NCI-H748 (cell line): ENCODE data around the gene BUD23.
A peak's percentile ranks its signal among the peaks of the same experiment; 100 is the strongest.
"Not testable (repeated sequence)": the region's sequence is repeated elsewhere in the genome, so short reads cannot be mapped to it uniquely, and the experiment has no call there.

Experiments used
- DNase-seq: peaks from one replicate; lab custom pipeline; 2025; ENCODE audit not compliant: unreplicated experiment; lab: John Stamatoyannopoulos, UW

The BUD23 gene, protein sequence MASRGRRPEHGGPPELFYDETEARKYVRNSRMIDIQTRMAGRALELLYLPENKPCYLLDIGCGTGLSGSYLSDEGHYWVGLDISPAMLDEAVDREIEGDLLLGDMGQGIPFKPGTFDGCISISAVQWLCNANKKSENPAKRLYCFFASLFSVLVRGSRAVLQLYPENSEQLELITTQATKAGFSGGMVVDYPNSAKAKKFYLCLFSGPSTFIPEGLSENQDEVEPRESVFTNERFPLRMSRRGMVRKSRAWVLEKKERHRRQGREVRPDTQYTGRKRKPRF

DNA sequence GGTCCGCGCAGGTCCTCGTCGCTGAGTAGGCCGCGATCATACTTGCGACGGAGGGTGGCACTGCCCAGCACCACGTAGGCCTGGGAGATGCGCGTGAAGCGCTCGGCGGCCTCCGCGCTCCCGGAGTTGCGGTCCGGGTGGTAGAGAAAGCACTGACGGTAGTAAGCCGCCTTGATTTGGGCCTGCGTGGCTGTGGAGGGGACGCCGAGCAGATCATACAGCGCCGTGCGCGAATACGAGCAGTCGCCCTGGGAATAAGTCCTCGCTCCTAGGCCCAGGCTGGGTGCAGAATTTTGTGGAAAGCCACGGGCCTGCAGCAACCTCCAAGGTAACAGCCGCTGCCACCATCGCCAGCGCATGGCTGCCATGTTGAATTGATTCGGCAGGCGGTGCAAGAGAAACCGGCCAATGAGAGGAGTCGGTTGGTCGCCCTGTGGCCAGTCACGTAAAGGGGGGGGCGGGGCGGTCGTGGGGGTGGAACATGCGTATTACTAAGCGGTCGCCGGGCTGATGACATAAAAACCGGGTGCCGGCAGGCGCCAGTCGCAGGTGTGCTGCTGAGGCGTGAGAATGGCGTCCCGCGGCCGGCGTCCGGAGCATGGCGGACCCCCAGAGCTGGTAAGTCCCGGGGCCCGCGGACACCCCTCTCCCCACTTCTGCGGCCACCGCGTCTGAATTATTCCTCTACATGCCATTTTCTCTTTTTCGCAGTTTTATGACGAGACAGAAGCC, at the start of gene BUD23, which contains the start of gene DNAJC30:
Gene BUD23 (plus strand): TSS at position 542 of the 732 bp plus-strand sequence. CDS start 29 bp downstream, at position 571.
Gene DNAJC30 (minus strand): TSS at position 398 of the 732 bp plus-strand sequence. CDS start 30 bp downstream, at position 368.
- DNase-seq: peak; percentile 94

DNA sequence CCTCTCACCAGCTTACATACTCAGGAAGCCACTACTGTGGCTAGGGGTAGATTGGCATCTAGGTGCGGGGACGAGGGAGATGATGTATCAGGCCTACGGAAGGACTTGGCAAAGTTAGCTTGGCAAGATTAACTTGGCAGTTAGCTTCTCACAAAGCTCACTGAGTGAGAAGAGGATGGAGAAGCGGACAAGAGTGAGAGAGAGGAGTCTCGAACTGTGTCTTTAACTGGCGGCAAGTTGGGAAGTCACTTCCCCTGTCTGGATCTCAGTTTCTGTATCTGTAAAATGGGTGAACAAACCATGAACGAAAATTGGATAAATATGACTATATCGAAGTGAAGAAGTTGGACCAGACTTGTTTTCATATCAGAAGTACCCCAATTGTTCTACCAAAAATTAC, 49.6 kb upstream of the BUD23 start:
- no peak for DNase-seq

DNA sequence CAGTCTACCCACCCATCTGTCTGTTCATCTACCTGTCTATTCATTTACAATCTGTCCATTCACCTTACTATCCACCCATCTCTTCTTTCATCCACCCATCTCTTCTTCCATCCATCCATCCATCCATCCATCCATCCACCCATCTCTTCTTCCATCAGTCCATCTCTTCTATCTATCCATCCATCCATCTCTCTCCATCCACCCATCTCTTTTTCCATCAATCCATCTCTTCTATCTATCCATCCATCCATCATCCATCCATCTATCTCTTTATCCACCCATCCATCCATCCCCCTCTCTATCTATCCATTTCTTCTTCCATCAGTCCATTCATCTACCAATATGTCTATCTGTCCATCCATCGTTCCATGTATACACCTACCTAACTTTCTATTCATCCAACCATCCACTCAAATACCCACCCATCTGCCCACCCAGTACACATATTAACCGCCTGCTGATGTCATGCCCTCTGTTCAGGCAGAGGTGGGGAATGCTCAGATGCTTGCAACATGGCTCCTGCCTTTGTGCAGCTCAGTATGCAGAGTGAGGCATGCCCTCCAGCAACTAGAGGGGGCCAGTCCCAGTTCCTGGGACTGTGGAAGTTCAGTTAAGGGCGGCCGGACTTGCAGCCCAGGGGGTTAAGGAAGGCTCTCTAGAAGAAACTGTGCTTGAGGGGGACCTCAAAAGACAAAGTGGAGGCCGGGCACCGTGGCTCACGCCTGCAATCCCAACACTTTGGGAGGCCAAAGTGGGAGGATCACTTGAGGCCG, 47.8 kb upstream of the BUD23 start:
- no peak for DNase-seq

DNA sequence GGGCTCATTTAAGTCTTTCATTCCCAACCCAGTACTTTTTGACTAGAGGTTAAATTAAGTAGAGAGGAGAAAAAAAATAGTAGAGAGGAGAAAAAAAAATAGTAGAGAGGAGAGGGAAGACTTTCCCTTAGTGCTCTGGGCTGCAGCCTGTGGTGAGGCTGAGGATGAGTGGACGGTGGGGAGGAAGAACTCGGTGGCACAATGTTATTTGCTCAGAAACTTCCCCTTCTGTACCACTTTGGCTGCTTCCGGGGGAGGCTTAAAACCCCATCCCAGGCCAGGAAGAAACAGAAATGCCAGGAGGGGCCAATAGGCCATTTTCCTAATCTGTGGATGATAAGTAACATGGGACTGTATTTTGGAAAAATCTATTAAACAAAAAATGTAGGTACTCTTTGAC, 44.5 kb upstream of the BUD23 start:
- no peak for DNase-seq

DNA sequence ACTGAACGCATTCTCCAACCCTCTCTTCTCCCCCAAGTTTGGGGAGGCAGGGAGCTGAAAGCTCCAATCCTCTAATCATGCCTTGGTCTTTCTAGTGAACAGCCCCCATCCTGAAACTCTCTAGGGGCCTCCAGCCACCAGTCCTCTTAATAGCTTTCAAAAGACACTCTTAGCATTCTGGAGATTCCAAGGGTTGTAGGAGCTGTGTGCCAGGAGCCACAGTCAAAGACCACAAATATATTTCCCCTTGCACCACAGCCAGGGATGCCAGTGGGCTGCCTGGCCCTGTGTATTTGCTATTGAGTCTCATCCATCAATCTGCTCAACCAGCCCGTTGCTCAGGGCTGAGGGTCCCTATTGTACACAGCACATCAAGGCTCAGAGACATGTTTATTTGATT, 40.6 kb upstream of the BUD23 start:
- DNase-seq: no peak

DNA sequence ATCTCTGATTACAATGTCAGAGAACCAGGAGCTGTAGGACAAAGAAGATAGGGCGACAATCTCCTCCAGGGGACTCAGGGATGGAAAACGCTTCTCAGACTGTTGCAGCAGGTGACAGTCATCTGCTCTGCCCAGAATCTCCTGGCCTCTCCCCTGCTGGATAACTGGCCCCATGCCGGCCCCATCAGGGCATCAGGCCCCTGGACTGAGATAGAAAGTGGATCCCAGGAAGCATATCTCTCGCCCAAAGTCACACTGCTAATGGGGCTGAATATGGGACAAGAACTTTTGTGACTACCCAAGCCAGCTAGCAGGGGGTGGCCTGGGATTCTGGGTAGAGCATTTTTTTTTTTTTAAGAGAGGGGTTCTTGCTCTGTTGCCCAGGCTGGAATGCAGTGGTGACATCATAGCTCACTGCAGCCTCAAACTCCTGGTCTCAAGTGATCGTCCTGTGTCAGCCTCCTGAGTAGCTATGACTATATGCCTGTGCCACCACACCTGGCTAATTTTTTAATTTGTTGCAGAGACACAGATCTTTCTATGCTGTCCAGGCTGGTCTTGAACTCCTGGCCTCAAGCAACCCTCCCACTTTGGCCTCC, 38.6 kb upstream of the BUD23 start:
- DNase-seq: no peak

DNA sequence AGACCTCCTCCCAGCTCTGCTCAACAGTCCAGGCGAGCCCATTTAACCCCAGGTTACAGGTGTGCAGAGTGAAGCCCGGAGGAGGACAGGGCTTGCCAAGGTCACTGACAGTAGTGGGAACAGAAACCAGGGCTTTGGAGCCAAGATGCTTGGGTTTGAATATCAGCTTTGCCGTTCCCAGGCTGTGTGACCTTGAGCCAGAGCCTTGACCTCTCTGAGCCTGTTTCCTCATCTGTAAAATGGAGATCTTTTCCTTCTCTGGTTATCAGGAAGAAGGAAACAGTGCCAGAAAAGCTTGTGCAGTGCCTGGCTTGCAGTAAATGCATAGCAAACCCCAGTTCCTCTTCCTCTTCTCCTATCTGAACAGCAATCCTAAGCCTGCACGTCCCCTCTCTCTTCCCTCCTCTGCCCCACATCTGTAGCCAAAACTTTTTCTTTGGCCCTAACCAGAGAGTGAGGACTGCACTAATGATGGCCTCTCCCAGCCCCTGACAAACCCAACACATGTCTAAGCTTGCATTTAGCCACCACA, 37.7 kb upstream of the BUD23 start:
- DNase-seq: no peak

DNA sequence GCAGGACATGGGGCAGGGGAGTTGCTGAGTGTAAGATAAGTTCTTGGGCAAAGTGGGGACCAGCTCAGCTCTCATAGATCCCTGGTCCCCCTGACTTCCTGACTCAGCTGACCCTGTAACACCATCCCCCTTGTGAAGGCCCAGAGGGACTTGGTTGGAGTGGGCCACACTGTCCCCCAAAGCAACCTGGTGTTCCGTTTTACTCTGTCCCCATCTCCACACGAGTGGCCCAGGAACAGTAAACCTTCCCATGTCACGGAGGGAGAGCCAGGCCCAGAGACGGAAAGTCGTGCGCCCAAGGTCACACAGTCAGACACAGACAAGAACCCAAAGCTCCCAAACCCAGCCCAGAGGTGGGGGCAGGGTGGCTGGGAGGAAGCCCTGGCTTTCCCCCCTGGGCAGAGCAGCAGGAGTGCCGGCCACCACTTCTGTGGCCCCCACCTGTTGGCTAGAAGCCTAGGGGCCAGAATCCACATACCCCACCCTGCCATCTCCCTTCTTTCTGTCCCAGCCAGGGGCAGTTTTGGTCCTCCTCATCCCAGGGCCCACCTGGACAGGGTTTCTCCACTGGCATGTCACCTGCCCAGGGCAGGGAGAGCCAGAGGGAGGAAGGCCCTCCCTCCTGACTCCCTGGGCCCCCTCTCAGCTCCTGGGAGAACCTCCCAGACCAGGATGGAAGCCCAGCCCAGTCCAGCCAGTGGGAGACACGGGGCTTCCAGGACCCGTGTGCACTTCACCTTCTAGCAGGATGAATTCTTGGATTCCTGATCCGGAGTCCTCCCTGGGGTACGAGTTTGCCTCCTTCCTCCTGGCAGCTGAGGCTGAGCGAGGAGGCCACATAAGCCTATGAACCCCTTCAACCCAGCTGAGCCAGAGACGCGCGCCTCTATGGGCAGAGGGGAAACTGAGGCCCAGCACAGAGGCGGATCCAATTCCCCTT, 36.3 kb upstream of the BUD23 start:
- DNase-seq: no peak

DNA sequence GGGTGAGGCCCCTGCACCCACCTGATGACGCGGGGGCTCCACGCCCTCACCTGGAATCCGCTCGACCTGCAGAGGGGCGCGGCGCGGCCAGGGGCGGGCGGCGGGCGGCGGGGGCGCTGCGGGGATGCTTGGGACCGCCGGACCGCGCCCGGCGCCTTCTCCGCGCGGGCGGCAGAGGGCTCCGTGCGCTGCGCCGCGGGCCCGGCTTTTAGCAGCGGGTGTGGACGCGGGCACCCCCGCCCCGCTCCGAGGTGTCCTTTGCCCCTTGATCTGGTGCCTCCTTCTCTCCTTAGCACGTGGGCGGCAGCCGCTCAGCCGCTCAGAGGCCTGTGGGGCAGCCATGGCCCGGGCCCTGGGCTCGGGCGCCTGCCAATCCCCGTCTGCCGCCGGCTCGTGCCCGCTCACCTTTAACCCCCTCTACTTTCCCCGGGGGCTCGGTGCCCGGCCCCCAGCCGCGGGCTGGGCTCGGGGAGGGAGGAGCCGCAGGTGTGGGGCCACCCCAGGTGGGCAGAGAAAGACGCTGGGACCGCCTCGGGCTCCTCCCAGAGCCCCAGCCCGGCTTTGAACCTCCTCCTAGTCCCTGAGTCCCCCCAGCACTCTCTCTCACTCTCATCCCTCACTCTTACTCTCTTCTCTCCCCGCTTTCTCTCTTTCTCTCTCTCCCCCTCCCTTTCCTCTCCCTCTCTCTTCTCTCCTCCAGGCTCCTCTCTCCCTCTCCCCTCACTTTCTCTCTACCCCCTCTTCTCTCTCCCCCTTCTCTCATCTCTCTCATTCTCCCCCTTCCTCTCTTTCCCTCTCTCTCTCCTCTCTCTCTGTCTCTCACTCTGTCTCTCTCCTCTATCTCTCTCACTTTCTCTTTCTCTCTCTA, 35.4 kb upstream of the BUD23 start:
- DNase-seq: peak; percentile 68

DNA sequence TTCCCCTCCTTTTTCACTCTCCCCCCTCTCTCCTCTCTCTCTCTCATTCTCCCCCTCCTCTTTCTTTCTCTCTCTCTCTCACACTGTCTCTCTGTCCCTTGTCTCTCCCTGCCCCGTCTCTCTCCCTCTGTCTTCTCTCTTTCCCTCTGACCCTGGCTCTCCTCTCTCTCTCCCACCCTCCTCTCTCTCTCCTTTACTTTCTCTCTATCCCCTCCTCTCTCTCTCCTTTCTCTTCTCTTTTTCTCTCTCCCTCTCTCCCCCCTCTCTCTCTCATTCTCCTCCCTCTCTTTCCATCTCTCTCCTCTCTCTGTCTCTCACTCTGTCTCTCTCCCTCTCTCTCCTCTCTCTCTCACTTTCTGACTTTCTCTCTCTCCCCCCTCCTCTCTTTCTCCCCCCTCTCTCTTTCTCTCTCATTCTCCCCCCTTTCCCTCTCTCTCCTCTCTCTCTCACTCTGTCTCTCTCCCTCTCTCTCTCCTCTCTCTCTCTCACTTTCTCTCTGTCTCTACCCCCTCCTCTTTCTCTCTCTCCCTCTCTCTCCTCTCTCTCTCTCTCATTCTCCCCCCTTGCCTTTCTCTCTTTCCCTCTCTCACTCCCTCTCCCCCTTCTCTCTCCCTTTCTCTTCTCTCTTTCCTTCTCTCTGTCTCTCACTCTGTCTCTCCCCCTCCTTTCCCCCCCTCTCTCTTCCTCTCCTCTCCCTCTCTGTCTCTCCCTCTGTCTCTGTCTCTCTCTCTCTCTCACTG, 34.6 kb upstream of the BUD23 start:
- no peak for DNase-seq

DNA sequence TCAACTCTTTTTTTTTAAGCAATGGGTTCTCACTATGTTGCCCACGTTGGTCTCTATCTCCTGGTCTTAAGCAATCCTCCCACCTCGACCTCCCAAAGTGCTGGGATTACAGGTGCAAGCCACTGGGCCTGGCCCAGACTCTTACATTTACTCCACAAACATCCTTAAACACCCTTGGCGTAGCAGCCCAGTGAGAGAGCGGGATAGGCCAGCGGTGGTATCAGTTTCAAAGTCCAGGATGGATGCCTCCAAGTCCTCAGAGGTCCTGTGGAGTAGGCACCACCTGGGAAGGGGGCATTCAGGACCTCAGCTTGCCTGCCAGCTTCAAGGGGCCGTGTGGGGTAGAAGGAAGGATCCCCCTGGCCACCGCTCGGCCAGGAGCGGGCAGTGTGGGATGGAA, 33.8 kb upstream of the BUD23 start:
- no peak for DNase-seq

DNA sequence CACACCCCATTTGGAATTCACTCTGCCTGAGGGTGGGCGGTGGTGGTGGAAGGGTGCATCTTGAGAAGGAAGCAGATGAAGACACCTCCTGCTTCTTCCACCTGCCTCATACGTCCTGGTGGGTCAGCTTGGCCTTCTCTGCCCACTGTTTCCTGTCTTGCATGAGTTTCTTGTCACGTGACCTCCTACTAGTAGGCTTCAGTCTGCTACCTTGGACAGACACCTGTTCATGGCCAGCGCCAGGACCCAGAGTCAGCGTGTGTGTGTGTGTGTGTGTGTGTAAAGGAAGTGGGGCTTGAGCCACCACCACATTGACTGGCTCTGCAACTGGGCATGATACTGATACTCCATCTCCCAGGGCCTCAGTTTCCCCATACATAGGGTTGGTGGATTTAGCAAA, 32.9 kb upstream of the BUD23 start:
- no peak for DNase-seq

DNA sequence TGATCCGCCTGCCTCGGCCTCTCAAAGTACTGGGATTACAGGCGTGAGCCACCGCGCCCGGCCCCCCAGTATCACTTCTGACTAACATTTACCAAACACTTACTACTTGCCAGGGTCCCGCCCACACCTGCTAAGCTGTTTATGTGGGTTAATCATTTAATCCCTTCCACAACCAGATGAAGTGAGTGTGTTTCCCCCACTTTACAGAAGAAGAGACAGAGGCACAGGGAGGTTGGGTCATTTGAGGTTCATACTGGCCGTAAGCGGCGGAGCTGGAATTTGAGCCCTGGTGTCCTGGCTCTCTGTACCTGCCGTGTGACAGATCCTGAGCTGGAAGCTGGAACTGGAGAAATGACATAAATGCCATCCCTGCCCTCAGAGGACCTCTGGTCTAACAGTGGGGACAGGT, 30.9 kb upstream of the BUD23 start:
- no peak for DNase-seq

DNA sequence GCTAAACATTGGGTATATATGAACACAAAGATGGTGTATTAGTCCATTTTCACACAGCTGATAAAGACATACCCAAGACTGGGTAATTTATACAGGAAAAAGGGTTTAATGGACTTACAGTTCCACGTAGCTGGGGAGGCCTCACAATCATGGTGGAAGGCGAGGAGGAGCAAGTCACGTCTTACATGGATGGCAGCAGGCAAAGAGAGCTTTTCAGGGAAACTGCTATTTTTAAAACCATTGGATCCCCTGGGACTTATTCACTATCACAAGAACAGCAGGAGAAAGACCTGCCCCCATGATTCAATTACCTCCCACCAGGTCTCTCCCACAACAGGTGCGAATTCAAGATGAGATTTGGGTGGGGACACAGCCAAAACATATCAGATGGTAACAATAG, 28.1 kb upstream of the BUD23 start:
- not testable (repeated sequence) for DNase-seq

DNA sequence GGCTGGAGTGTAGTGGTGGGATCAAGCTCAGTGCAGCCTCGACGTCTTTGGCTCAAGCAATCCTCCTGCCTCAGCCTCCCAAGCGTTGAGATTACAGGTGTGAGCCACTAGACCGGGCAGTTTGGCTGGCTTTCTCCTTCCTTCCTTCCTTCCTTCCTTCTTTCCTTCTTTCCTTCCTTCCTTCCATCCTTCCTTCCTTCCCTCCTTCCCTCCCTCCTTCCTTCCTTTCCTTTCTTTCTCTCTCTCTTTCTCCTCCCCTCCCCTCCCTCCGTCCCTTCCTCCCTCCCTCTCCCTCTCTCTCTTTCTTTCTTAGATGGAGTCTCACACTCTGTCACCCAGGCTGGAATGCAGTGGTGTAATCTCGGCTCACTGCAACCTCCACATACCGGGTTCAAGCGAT, 23.4 kb upstream of the BUD23 start:
- DNase-seq: no peak

DNA sequence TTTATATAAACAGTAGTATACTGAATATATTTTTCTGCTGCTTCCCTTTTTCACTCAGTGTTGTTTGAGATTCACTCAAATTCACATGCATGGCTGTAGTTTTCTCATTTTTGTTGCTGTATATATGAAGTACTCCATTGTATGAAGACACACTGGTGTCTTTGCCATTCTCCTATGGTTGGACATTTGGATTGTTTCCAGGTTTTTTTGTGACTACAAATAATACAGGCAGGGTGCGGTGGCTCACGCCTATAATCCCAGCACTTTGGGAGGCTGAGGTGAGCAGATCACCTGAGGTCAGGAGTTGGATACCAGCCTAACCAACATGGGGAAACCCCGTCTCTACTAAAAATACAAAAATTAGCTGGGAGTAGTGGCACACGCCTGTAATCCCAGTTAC, 22.8 kb upstream of the BUD23 start:
- DNase-seq: peak; percentile 7

DNA sequence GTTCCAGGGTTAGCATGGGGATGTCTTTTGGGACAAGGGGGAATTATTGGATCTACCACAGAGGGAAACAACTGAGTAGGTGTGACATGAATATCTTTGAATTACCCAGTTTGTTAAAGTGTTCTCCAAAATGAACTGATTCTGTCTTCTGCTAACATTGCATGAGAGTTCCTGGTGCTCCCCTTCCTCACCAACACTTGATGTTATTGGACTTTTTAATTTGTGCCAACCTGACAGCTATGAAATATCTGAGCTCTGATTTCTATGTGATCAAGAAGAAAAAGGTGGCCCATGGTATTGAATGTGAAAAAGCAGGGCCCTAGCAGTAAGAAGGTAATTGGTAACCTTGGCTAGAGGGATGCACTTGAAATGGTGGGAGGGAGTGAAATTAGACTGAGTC, 20.4 kb upstream of the BUD23 start:
- no peak for DNase-seq

DNA sequence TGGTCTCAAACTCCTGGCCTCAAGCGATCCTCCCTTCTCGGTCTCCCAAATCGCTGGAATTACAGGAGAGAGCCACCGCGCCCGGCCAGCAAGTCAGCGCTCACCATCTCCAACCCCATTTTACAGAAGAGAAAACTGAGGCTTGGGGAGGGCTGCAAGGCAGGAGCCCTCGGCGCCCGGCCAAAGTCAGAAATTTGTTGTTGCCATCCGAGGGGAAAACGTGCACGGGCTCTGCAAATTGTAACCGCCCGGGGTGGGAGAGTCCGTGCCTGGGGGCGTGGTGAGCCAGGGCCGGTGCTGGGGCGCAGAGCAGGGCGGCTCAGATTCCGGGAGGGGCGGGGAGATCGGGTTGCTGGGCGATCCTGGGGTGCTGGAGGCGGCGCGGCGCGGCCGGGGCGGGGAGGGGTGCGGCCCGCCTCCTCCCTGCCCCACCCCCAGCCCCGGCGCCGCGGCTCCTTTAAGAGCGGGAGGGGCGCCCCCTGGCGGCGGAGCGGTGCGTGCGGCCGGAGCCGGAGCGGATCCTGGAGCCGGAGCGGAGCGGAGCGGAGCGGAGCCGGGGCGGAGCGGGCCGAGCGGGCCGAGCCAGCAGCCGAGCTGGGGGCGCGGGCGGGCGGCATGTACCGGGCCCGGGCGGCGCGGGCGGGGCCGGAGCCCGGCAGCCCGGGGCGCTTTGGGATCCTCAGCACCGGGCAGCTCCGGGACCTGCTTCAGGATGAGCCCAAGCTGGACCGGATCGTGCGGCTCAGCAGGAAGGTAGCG, 15.9 kb upstream of the BUD23 start, which contains the start of gene VPS37D:
Gene VPS37D (plus strand): TSS at position 488 of the 759 bp plus-strand sequence. CDS start 128 bp downstream, at position 616.
- peak; percentile 87 for DNase-seq
